ENCODE data around the gene RPS23. TPM values are rescaled to one million over a fixed set of nuclear protein-coding genes. Genes with fewer than 3 reads are reported as not detected.

The RPS23 gene
- total and polyA plus RNA-seq, 2 experiments from 2014 or later, result 2,261 to 3,526 TPM

DNA sequence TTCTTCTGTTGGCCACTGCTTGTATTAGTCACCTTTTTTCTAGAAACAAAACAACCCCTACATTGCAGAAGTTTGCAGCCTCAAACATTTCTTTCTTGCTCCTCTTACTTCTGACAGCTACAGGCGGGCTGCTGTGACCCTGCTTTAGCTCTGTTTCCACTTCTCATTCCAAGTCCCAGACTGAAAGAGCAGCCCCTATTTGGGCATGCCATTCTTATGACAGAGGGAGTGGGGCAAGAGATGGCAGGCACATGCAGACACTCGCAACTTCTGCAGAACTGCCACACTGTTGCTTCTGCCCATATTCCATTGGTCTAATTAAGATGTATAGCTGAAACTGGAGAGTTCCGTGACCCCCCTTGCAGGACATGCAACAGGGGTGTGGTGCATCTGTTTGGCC lies 19.6 kb upstream of the RPS23 start:
- H3K79me2 ChIP-seq (replicated peaks; ENCODE audit: insufficient read depth), result no peaks in the 10 kb centered on the region
- H2AFZ ChIP-seq, result no peak overlapping the region
- H3K36me3 ChIP-seq (ENCODE audit: insufficient read depth), result no peaks in the 10 kb centered on the region
- H4K20me1 ChIP-seq (replicated peaks; ENCODE audit: insufficient read depth), result no peaks in the 10 kb centered on the region
- no peak overlapping the region for H3K27ac ChIP-seq (ENCODE audit: low read depth)
- H3K4me3 Mint-ChIP-seq, result no peak overlapping the region
- ATAC-seq (no peak), DNase-seq (ENCODE audit: low spot score) (no peak)
- H3K4me1 ChIP-seq (ENCODE audit: insufficient read depth), result peaks cover 27% of the 10 kb centered on the region
- H3K9me2 ChIP-seq (ENCODE audit: insufficient read depth), result no peaks in the 10 kb centered on the region
- H3K4me2 ChIP-seq, result no peak overlapping the region
- no peaks in the 10 kb centered on the region for H3F3A ChIP-seq (replicated peaks; ENCODE audit: low read depth)
- TF ChIP-seq STAT1 (IDR thresholded peaks at IDR 0.05; ENCODE audit: unreplicated experiment) (no peak), REST (IDR thresholded peaks at IDR 0.05; ENCODE audit: unreplicated experiment) (no peak), EZH2phosphoT487 (IDR thresholded peaks at IDR 0.05; ENCODE audit: unreplicated experiment) (no peak), JUNB (IDR thresholded peaks at IDR 0.05; ENCODE audit: unreplicated experiment) (no peak), CTCF (conservative IDR thresholded peaks at IDR 0.05; ENCODE audit: low read depth in 2 of 2) (no peak)
- TF ChIP-seq, protein P1, sequence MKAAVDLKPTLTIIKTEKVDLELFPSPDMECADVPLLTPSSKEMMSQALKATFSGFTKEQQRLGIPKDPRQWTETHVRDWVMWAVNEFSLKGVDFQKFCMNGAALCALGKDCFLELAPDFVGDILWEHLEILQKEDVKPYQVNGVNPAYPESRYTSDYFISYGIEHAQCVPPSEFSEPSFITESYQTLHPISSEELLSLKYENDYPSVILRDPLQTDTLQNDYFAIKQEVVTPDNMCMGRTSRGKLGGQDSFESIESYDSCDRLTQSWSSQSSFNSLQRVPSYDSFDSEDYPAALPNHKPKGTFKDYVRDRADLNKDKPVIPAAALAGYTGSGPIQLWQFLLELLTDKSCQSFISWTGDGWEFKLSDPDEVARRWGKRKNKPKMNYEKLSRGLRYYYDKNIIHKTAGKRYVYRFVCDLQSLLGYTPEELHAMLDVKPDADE (IDR thresholded peaks at IDR 0.05), result no peak
- peaks cover 13% of the 10 kb centered on the region for H3K27me3 Mint-ChIP-seq (ENCODE audit: insufficient read depth, low read depth, poor library complexity)
- peaks cover 3% of the 10 kb centered on the region for H3K27me3 ChIP-seq (ENCODE audit: insufficient read depth)
- H3K4me3 ChIP-seq, result no peak overlapping the region
- H3K27ac Mint-ChIP-seq, result no peak overlapping the region
- H3K4me1 Mint-ChIP-seq, result peaks cover 29% of the 10 kb centered on the region
- peaks cover 3% of the 10 kb centered on the region; the same call in 1 of the 3 replicates for H3K9me3 Mint-ChIP-seq
- no peaks in the 10 kb centered on the region for H3K36me3 Mint-ChIP-seq (ENCODE audit: low read depth)

GRCh38 chr5:82296929-82297328 lies 18.8 kb upstream of the RPS23 start:
- Mint-ChIP-seq H3K9me3 (peaks cover 3% of the 10 kb centered on the region; the same call in 1 of the 3 replicates), H3K4me3 (no peak overlapping the region), H3K4me1 (peaks cover 31% of the 10 kb centered on the region), H3K27ac (no peak overlapping the region), H3K36me3 (ENCODE audit: low read depth) (no peaks in the 10 kb centered on the region), H3K27me3 (ENCODE audit: insufficient read depth, low read depth, poor library complexity) (peaks cover 13% of the 10 kb centered on the region)
- ATAC-seq (no peak), DNase-seq (ENCODE audit: low spot score) (peak; percentile 58)
- Histone ChIP-seq H3K27ac (ENCODE audit: low read depth) (no peak overlapping the region), H3K36me3 (ENCODE audit: insufficient read depth) (no peaks in the 10 kb centered on the region), H3K9me2 (ENCODE audit: insufficient read depth) (no peaks in the 10 kb centered on the region), H3K79me2 (replicated peaks; ENCODE audit: insufficient read depth) (no peaks in the 10 kb centered on the region), H4K20me1 (replicated peaks; ENCODE audit: insufficient read depth) (no peaks in the 10 kb centered on the region), H3F3A (replicated peaks; ENCODE audit: low read depth) (no peaks in the 10 kb centered on the region), H2AFZ (no peak overlapping the region), H3K4me2 (no peak overlapping the region), H3K27me3 (ENCODE audit: insufficient read depth) (peaks cover 11% of the 10 kb centered on the region), H3K4me1 (ENCODE audit: insufficient read depth) (peaks cover 29% of the 10 kb centered on the region), H3K4me3 (no peak overlapping the region)
- peak; percentile 54 to 82 for TF ChIP-seq CTCF (conservative IDR thresholded peaks at IDR 0.05; ENCODE audit: low read depth in 2 of 2)

Data from GM23338 (cell line).